Measurements from ENCODE around the gene ITPKC. TPM values are rescaled to one million over a fixed set of nuclear protein-coding genes. Genes with fewer than 3 reads are reported as not detected.

ITPKC gene
- total and polyA plus RNA-seq, 2 of the 13 experiments (the other 11 are each of a cell fraction or from before 2014, with no cell fraction given) = 6.9 to 11.2 TPM

GRCh38 chr19:40777937-40778705, 61.2 kb downstream of the ITPKC start, which contains the start of gene RAB4B (continued):
- TF ChIP-seq CBX5 (CRISPR knock-in tag; IDR thresholded peaks at IDR 0.05; ENCODE audit: borderline replicate concordance) (no peak), NR2C2 (CRISPR knock-in tag; IDR thresholded peaks at IDR 0.05; ENCODE audit: borderline replicate concordance) (peak; percentile 39; the same call in 1 of the 2 replicates), ZNF547 (CRISPR knock-in tag; IDR thresholded peaks at IDR 0.05) (peak; percentile 22; the same call in 1 of the 2 replicates), ONECUT2 (CRISPR knock-in tag; IDR thresholded peaks at IDR 0.05) (0 out of 2 replicates have a peak, but pooled peaks have one; percentile 62), HDAC6 (IDR thresholded peaks at IDR 0.05; ENCODE audit: low read depth, low read length) (no peak), RBFOX2 (IDR thresholded peaks at IDR 0.05; ENCODE audit: low read depth, low read length) (peak; percentile 82), NONO (IDR thresholded peaks at IDR 0.05) (no peak), NONO (CRISPR knock-in tag; conservative IDR thresholded peaks at IDR 0.05) (0 out of 2 replicates have a peak, but pooled peaks have one; percentile 21), ZGPAT (CRISPR knock-in tag; IDR thresholded peaks at IDR 0.05) (peak; percentile 43; the same call in 1 of the 2 replicates), ZNF746 (CRISPR knock-in tag; IDR thresholded peaks at IDR 0.05) (no peak), MAX (IDR thresholded peaks at IDR 0.05) (peak; percentile 9; the same call in 1 of the 2 replicates)
- TF ChIP-seq, protein P1, sequence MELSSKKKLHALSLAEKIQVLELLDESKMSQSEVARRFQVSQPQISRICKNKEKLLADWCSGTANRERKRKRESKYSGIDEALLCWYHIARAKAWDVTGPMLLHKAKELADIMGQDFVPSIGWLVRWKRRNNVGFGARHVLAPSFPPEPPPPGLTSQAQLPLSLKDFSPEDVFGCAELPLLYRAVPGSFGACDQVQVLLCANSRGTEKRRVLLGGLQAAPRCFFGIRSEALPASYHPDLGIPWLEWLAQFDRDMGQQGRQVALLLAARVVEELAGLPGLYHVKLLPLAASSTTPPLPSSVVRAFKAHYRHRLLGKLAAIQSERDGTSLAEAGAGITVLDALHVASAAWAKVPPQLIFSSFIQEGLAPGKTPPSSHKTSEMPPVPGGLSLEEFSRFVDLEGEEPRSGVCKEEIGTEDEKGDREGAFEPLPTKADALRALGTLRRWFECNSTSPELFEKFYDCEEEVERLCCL (CRISPR knock-in tag; IDR thresholded peaks at IDR 0.05; ENCODE audit: borderline replicate concordance) = no peak
- TF ChIP-seq, protein P2, sequence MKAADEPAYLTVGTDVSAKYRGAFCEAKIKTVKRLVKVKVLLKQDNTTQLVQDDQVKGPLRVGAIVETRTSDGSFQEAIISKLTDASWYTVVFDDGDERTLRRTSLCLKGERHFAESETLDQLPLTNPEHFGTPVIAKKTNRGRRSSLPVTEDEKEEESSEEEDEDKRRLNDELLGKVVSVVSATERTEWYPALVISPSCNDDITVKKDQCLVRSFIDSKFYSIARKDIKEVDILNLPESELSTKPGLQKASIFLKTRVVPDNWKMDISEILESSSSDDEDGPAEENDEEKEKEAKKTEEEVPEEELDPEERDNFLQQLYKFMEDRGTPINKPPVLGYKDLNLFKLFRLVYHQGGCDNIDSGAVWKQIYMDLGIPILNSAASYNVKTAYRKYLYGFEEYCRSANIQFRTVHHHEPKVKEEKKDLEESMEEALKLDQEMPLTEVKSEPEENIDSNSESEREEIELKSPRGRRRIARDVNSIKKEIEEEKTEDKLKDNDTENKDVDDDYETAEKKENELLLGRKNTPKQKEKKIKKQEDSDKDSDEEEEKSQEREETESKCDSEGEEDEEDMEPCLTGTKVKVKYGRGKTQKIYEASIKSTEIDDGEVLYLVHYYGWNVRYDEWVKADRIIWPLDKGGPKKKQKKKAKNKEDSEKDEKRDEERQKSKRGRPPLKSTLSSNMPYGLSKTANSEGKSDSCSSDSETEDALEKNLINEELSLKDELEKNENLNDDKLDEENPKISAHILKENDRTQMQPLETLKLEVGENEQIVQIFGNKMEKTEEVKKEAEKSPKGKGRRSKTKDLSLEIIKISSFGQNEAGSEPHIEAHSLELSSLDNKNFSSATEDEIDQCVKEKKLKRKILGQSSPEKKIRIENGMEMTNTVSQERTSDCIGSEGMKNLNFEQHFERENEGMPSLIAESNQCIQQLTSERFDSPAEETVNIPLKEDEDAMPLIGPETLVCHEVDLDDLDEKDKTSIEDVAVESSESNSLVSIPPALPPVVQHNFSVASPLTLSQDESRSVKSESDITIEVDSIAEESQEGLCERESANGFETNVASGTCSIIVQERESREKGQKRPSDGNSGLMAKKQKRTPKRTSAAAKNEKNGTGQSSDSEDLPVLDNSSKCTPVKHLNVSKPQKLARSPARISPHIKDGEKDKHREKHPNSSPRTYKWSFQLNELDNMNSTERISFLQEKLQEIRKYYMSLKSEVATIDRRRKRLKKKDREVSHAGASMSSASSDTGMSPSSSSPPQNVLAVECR (CRISPR knock-in tag; IDR thresholded peaks at IDR 0.05; ENCODE audit: borderline replicate concordance) = peak; percentile 94; the same call in 1 of the 2 replicates
- TF ChIP-seq, protein P3, sequence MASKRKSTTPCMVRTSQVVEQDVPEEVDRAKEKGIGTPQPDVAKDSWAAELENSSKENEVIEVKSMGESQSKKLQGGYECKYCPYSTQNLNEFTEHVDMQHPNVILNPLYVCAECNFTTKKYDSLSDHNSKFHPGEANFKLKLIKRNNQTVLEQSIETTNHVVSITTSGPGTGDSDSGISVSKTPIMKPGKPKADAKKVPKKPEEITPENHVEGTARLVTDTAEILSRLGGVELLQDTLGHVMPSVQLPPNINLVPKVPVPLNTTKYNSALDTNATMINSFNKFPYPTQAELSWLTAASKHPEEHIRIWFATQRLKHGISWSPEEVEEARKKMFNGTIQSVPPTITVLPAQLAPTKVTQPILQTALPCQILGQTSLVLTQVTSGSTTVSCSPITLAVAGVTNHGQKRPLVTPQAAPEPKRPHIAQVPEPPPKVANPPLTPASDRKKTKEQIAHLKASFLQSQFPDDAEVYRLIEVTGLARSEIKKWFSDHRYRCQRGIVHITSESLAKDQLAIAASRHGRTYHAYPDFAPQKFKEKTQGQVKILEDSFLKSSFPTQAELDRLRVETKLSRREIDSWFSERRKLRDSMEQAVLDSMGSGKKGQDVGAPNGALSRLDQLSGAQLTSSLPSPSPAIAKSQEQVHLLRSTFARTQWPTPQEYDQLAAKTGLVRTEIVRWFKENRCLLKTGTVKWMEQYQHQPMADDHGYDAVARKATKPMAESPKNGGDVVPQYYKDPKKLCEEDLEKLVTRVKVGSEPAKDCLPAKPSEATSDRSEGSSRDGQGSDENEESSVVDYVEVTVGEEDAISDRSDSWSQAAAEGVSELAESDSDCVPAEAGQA (IDR thresholded peaks at IDR 0.05; ENCODE audit: low read depth) = 0 out of 2 replicates have a peak, but pooled peaks have one; percentile 28
- TF ChIP-seq, protein P3 (CRISPR knock-in tag; IDR thresholded peaks at IDR 0.05; ENCODE audit: borderline replicate concordance) = no peak

Measured in HepG2 (cell line).